Effector memory CD8-positive, alpha-beta T cell (primary cell): ENCODE data around the gene SLC24A4.
A peak's percentile ranks its signal among the peaks of the same experiment; 100 is the strongest.

ENCODE experiments used
- ATAC-seq: fragments of 150-1000 bp; cut with Tn5 transposase; replicated peaks from 2 replicates; pipeline ENCODE4 v1.10.0; 2021; ENCODE audit warnings: mild to moderate bottlenecking, moderate library complexity
- DNase-seq, 3 experiments: peaks; one replicate each; pipeline ENCODE4 v3.0.0; 2021
- H3K27ac Mint-ChIP-seq, 2 donors: one replicate each; pipeline ENCODE4 v1.8.0; 2022; ENCODE audit warnings: mild to moderate bottlenecking in 2 of 2, mixed read lengths in 2 of 2, moderate library complexity in 2 of 2
- H3K27me3 Mint-ChIP-seq, 2 donors: one replicate each; pipeline ENCODE4 v1.8.0; 2022; ENCODE audit warnings: mixed read lengths in 2 of 2
- H3K36me3 Mint-ChIP-seq: one replicate; pipeline ENCODE4 v1.8.0; 2022; ENCODE audit warnings: mild to moderate bottlenecking, moderate library complexity, mixed read lengths; ENCODE audit not compliant: insufficient read depth
- H3K4me1 Mint-ChIP-seq, 2 donors: one replicate each; pipeline ENCODE4 v1.8.0; 2022; ENCODE audit warnings: low read depth in 2 of 2, mixed read lengths in 2 of 2
- H3K4me3 Mint-ChIP-seq, 2 donors: one replicate each; pipeline ENCODE4 v1.8.0; 2022; ENCODE audit warnings: mild to moderate bottlenecking in 2 of 2, mixed read lengths in 2 of 2, moderate library complexity in 2 of 2
- H3K9me3 Mint-ChIP-seq, 2 donors: one replicate each; pipeline ENCODE4 v1.8.0; 2022; ENCODE audit warnings: mixed read lengths in 2 of 2
- total RNA-seq, 9 experiments: gene quantifications; one replicate each; lab custom pipeline; 2026; lab: John Stamatoyannopoulos, UW

Gene SLC24A4
- 0 to 0.18 (median 0.06) reads per million in 9 experiments for total RNA-seq

GRCh38 chr14:92323011-92323915 is at the start of gene SLC24A4:
Gene SLC24A4, plus strand, starts transcription at chr14:92323165. Its CDS starts 666 bp downstream, at chr14:92323831.
- Mint-ChIP-seq H3K4me3 (peak within 1 kb of the TSS; percentile 54 to 69), H3K9me3 (no peaks in the 10 kb centered on the region), H3K27ac (no peak within 1 kb of the TSS), H3K4me1 (peaks cover 4 to 6% of the 10 kb centered on the region in 2 donors), H3K27me3 (peaks cover 52 to 92% of the 10 kb centered on the region in 2 donors), H3K36me3 (no peaks in the 10 kb centered on the region)
- ATAC-seq (peak; percentile 14), DNase-seq (no peak)

- Mint-ChIP-seq H3K27me3 (peaks cover 37 to 51% of the 10 kb centered on the region in 2 donors), H3K4me1 (no peaks in the 10 kb centered on the region), H3K27ac (no peak overlapping the region), H3K4me3 (no peak overlapping the region), H3K36me3 (no peaks in the 10 kb centered on the region), H3K9me3 (no peaks in the 10 kb centered on the region)
- DNase-seq (no peak), ATAC-seq (no peak)
Observed at GRCh38 chr14:92273166-92273565, 49.8 kb upstream of the SLC24A4 start.

- Mint-ChIP-seq H3K4me3 (no peak overlapping the region), H3K4me1 (no peaks in the 10 kb centered on the region), H3K27ac (peak overlapping the region in 1 of 2 donors; percentile 70), H3K36me3 (no peaks in the 10 kb centered on the region), H3K9me3 (no peaks in the 10 kb centered on the region), H3K27me3 (peaks cover 37 to 51% of the 10 kb centered on the region in 2 donors)
- ATAC-seq (no peak), DNase-seq (no peak)
Observed at GRCh38 chr14:92274055-92274454, 48.9 kb upstream of the SLC24A4 start.

- Mint-ChIP-seq H3K27me3 (peaks cover 32 to 35% of the 10 kb centered on the region in 2 donors), H3K27ac (no peak overlapping the region), H3K4me3 (no peak overlapping the region), H3K9me3 (no peaks in the 10 kb centered on the region), H3K4me1 (peaks cover 7% of the 10 kb centered on the region in 2 donors), H3K36me3 (no peaks in the 10 kb centered on the region)
- no peak for DNase-seq
- no peak for ATAC-seq
Observed at GRCh38 chr14:92276074-92276473, 46.9 kb upstream of the SLC24A4 start.

- no peaks in the 10 kb centered on the region for H3K9me3 Mint-ChIP-seq
- no peak overlapping the region for H3K27ac Mint-ChIP-seq
- peaks cover 7% of the 10 kb centered on the region in 2 donors for H3K4me1 Mint-ChIP-seq
- DNase-seq, result no peak
- no peak overlapping the region for H3K4me3 Mint-ChIP-seq
- ATAC-seq, result no peak
- peaks cover 28 to 32% of the 10 kb centered on the region in 2 donors for H3K27me3 Mint-ChIP-seq
- no peaks in the 10 kb centered on the region for H3K36me3 Mint-ChIP-seq
Observed at GRCh38 chr14:92277031-92277430, 45.9 kb upstream of the SLC24A4 start.

GRCh38 chr14:92280554-92281262 is 42.3 kb upstream of the SLC24A4 start:
- Mint-ChIP-seq H3K4me3 (no peak overlapping the region), H3K9me3 (no peaks in the 10 kb centered on the region), H3K27ac (no peak overlapping the region), H3K27me3 (peaks cover 10 to 17% of the 10 kb centered on the region in 2 donors), H3K36me3 (no peaks in the 10 kb centered on the region), H3K4me1 (peaks cover 7% of the 10 kb centered on the region in 2 donors)
- no peak for DNase-seq
- ATAC-seq, result no peak

- no peak for ATAC-seq
- no peaks in the 10 kb centered on the region for H3K9me3 Mint-ChIP-seq
- no peaks in the 10 kb centered on the region for H3K36me3 Mint-ChIP-seq
- no peak overlapping the region for H3K4me3 Mint-ChIP-seq
- peaks cover 7% of the 10 kb centered on the region in 2 donors for H3K4me1 Mint-ChIP-seq
- H3K27ac Mint-ChIP-seq, result no peak overlapping the region
- peaks cover 8 to 14% of the 10 kb centered on the region in 2 donors for H3K27me3 Mint-ChIP-seq
- no peak for DNase-seq
Observed at GRCh38 chr14:92282669-92283068, 40.3 kb upstream of the SLC24A4 start.

GRCh38 chr14:92285311-92285710 is 37.7 kb upstream of the SLC24A4 start:
- Mint-ChIP-seq H3K27ac (no peak overlapping the region), H3K36me3 (no peaks in the 10 kb centered on the region), H3K4me1 (peaks cover 7% of the 10 kb centered on the region in 2 donors), H3K9me3 (no peaks in the 10 kb centered on the region), H3K4me3 (no peak overlapping the region), H3K27me3 (peaks cover 25 to 27% of the 10 kb centered on the region in 2 donors)
- no peak for DNase-seq
- ATAC-seq, result no peak

GRCh38 chr14:92287987-92288386 is 35.0 kb upstream of the SLC24A4 start:
- ATAC-seq, result no peak
- DNase-seq, result no peak
- no peaks in the 10 kb centered on the region for H3K9me3 Mint-ChIP-seq
- H3K4me3 Mint-ChIP-seq, result no peak overlapping the region
- H3K4me1 Mint-ChIP-seq, result no peaks in the 10 kb centered on the region
- no peaks in the 10 kb centered on the region for H3K36me3 Mint-ChIP-seq
- H3K27me3 Mint-ChIP-seq, result peaks cover 25 to 38% of the 10 kb centered on the region in 2 donors
- no peak overlapping the region for H3K27ac Mint-ChIP-seq

GRCh38 chr14:92288994-92289660 is 33.8 kb upstream of the SLC24A4 start:
- Mint-ChIP-seq H3K4me3 (no peak overlapping the region), H3K27me3 (peaks cover 25 to 38% of the 10 kb centered on the region in 2 donors), H3K9me3 (no peaks in the 10 kb centered on the region), H3K36me3 (no peaks in the 10 kb centered on the region), H3K4me1 (no peaks in the 10 kb centered on the region), H3K27ac (peak overlapping the region in 1 of 2 donors; percentile 24)
- ATAC-seq (no peak), DNase-seq (no peak)

GRCh38 chr14:92292673-92293072 is 30.3 kb upstream of the SLC24A4 start:
- ATAC-seq (no peak), DNase-seq (no peak)
- Mint-ChIP-seq H3K4me3 (no peak overlapping the region), H3K9me3 (no peaks in the 10 kb centered on the region), H3K4me1 (no peaks in the 10 kb centered on the region), H3K36me3 (no peaks in the 10 kb centered on the region), H3K27me3 (peaks cover 31 to 52% of the 10 kb centered on the region in 2 donors), H3K27ac (no peak overlapping the region)

- Mint-ChIP-seq H3K27ac (no peak overlapping the region), H3K4me1 (no peaks in the 10 kb centered on the region), H3K9me3 (no peaks in the 10 kb centered on the region), H3K27me3 (peaks cover 28 to 44% of the 10 kb centered on the region in 2 donors), H3K4me3 (no peak overlapping the region), H3K36me3 (no peaks in the 10 kb centered on the region)
- DNase-seq, result no peak
- no peak for ATAC-seq
Observed at GRCh38 chr14:92294506-92294905, 28.5 kb upstream of the SLC24A4 start.
